Suppressor macrophage treated with lipopolysaccharide for 1 hour (primary cell): ENCODE measurements around the gene ZNF419.

Source experiments
- DNase-seq, 3 donors: peaks; one replicate each; pipeline ENCODE4 v3.0.0-alpha.2; 2020 to 2022

The ZNF419 gene

DNA sequence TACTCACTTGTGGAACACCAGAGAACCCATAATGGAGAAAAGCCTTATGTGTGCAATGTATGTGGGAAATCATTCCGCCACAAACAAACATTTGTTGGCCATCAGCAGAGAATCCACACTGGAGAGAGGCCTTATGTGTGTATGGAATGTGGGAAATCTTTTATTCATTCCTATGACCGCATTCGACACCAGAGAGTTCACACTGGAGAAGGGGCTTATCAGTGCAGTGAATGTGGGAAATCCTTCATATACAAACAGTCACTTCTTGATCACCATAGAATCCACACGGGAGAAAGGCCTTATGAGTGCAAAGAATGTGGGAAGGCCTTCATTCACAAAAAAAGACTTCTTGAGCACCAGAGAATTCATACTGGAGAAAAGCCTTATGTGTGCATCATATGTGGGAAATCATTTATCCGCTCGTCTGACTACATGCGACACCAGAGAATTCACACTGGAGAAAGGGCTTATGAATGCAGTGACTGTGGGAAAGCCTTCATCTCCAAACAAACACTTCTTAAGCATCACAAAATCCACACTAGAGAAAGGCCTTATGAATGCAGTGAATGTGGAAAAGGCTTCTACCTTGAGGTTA lies 50.5 kb downstream of the ZNF419 start:
- DNase-seq: no peak
